Hepatocyte (in vitro differentiated cells): ENCODE measurements around the gene ANO10.

Source experiments
- EZH2 ChIP-seq: fragments of 200-600 bp; sonication (generic); IDR thresholded peaks from 2 replicates; pipeline ENCODE4 v1.6.1; 2016; ENCODE audit warnings: antibody characterized with exemption, mild to moderate bottlenecking, borderline replicate concordance
- EZH2phosphoT487 ChIP-seq: fragments of 200-600 bp; sonication (generic); IDR thresholded peaks from one replicate; pipeline ENCODE4 v1.6.1; 2018; ENCODE audit warnings: antibody characterized with exemption, mild to moderate bottlenecking, low read depth, moderate library complexity; ENCODE audit not compliant: unreplicated experiment, severe bottlenecking
- TF ChIP-seq, protein P1 (sequence below): fragments of 200-600 bp; sonication (generic); IDR thresholded peaks from 2 replicates; pipeline ENCODE4 v1.5.1; 2016; ENCODE audit warnings: antibody characterized with exemption, mild to moderate bottlenecking; ENCODE audit not compliant: poor library complexity

- TF ChIP-seq, protein P1, sequence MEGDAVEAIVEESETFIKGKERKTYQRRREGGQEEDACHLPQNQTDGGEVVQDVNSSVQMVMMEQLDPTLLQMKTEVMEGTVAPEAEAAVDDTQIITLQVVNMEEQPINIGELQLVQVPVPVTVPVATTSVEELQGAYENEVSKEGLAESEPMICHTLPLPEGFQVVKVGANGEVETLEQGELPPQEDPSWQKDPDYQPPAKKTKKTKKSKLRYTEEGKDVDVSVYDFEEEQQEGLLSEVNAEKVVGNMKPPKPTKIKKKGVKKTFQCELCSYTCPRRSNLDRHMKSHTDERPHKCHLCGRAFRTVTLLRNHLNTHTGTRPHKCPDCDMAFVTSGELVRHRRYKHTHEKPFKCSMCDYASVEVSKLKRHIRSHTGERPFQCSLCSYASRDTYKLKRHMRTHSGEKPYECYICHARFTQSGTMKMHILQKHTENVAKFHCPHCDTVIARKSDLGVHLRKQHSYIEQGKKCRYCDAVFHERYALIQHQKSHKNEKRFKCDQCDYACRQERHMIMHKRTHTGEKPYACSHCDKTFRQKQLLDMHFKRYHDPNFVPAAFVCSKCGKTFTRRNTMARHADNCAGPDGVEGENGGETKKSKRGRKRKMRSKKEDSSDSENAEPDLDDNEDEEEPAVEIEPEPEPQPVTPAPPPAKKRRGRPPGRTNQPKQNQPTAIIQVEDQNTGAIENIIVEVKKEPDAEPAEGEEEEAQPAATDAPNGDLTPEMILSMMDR: no peak
- TF ChIP-seq EZH2 (no peak), EZH2phosphoT487 (no peak)
These were observed 258.1 kb downstream of the ANO10 start for GRCh38 chr3:43363621-43364266.
